PFSK-1 (cell line): ENCODE results near the gene ZNF70.

Experiments
- FOXP2 ChIP-seq: optimal IDR thresholded peaks from 2 replicates; pipeline ENCODE3; 2011; ENCODE audit warnings: borderline replicate concordance, control low read depth, inconsistent platforms; ENCODE audit not compliant: insufficient read depth; ENCODE audit errors: extremely low read length, extremely low read depth
- POLR2AphosphoS5 ChIP-seq: IDR thresholded peaks from 2 replicates; pipeline ENCODE4 v1.6.1; 2012; ENCODE audit warnings: low read depth, mild to moderate bottlenecking, control low read depth, low read length, moderate library complexity
- SIN3A ChIP-seq: IDR thresholded peaks from 2 replicates; pipeline ENCODE4 v1.6.1; 2012; ENCODE audit warnings: mild to moderate bottlenecking, low read length, moderate library complexity, borderline replicate concordance; ENCODE audit not compliant: insufficient read depth
- TAF1 ChIP-seq: IDR thresholded peaks from 2 replicates; pipeline ENCODE4 v1.6.1; 2012; ENCODE audit warnings: low read length, control low read depth, borderline replicate concordance; ENCODE audit not compliant: insufficient read depth
- TF ChIP-seq, protein P1 (sequence below), 2 experiments: IDR thresholded peaks; 2 replicates each; pipeline versions ENCODE4 v1.6.1 to v1.8.0; 2011 to 2012; ENCODE audit warnings: low read depth in 2 of 2, low read length in 2 of 2, control low read depth in 1 of 2, inconsistent platforms in 1 of 2, mild to moderate bottlenecking in 1 of 2, moderate library complexity in 1 of 2; ENCODE audit not compliant: insufficient read depth in 1 of 2

ZNF70 gene

DNA sequence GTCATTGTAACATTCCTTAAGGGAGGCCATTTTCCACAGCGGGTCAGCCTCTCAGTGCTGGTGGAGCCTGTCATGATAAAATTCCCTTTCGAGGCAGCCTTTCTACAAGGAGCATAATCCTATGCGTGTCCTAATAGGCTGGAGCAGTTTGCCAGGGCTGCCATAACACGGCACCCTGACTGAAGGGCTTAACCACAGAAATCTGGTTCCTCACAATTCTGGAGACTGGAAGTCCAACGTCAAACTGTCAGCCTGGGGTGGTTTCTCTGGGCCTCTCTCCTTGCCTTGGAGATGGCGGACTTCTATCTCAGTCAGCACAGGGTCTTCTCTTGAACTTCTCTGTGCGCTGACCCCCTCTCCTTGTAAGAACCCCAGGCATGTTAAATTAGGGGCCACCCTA lies 61.5 kb downstream of the ZNF70 start:
- TF ChIP-seq SIN3A (no peak), POLR2AphosphoS5 (no peak), FOXP2 (no peak), TAF1 (no peak)
- TF ChIP-seq, protein P1, sequence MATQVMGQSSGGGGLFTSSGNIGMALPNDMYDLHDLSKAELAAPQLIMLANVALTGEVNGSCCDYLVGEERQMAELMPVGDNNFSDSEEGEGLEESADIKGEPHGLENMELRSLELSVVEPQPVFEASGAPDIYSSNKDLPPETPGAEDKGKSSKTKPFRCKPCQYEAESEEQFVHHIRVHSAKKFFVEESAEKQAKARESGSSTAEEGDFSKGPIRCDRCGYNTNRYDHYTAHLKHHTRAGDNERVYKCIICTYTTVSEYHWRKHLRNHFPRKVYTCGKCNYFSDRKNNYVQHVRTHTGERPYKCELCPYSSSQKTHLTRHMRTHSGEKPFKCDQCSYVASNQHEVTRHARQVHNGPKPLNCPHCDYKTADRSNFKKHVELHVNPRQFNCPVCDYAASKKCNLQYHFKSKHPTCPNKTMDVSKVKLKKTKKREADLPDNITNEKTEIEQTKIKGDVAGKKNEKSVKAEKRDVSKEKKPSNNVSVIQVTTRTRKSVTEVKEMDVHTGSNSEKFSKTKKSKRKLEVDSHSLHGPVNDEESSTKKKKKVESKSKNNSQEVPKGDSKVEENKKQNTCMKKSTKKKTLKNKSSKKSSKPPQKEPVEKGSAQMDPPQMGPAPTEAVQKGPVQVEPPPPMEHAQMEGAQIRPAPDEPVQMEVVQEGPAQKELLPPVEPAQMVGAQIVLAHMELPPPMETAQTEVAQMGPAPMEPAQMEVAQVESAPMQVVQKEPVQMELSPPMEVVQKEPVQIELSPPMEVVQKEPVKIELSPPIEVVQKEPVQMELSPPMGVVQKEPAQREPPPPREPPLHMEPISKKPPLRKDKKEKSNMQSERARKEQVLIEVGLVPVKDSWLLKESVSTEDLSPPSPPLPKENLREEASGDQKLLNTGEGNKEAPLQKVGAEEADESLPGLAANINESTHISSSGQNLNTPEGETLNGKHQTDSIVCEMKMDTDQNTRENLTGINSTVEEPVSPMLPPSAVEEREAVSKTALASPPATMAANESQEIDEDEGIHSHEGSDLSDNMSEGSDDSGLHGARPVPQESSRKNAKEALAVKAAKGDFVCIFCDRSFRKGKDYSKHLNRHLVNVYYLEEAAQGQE (IDR thresholded peaks at IDR 0.05; ENCODE audit: insufficient read depth in 1 of 2, low read depth in 2 of 2, low read length in 2 of 2), result no peak
